GM19324 (cell line): ENCODE data around the gene FGF23.

Experiments used
- ATAC-seq: cut with Tn5 transposase; IDR thresholded peaks from one replicate; pipeline ENCODE4 v1.9.1; 2021; ENCODE audit warnings: mild to moderate bottlenecking, moderate library complexity; ENCODE audit not compliant: unreplicated experiment, low FRiP score

Gene FGF23

GRCh38 chr12:4320853-4321701 lies 58.4 kb downstream of the FGF23 start, which contains the start of gene TIGAR:
TSS of gene TIGAR (plus strand) at chr12:4321213. CDS start at chr12:4321272, 59 bp downstream.
- peak; percentile 98 for ATAC-seq

GRCh38 chr12:4320497-4320852 lies 59.0 kb downstream of the FGF23 start:
- ATAC-seq, result peak; percentile 35
